HG02870 (cell line): ENCODE data around the gene DGKD.
A peak's percentile ranks its signal among the peaks of the same experiment; 100 is the strongest.

Experiments used
- ATAC-seq: cut with Tn5 transposase; IDR thresholded peaks from one replicate; pipeline ENCODE4 v1.9.1; 2021; ENCODE audit warnings: mild to moderate bottlenecking, moderate library complexity; ENCODE audit not compliant: unreplicated experiment

The DGKD gene

DNA sequence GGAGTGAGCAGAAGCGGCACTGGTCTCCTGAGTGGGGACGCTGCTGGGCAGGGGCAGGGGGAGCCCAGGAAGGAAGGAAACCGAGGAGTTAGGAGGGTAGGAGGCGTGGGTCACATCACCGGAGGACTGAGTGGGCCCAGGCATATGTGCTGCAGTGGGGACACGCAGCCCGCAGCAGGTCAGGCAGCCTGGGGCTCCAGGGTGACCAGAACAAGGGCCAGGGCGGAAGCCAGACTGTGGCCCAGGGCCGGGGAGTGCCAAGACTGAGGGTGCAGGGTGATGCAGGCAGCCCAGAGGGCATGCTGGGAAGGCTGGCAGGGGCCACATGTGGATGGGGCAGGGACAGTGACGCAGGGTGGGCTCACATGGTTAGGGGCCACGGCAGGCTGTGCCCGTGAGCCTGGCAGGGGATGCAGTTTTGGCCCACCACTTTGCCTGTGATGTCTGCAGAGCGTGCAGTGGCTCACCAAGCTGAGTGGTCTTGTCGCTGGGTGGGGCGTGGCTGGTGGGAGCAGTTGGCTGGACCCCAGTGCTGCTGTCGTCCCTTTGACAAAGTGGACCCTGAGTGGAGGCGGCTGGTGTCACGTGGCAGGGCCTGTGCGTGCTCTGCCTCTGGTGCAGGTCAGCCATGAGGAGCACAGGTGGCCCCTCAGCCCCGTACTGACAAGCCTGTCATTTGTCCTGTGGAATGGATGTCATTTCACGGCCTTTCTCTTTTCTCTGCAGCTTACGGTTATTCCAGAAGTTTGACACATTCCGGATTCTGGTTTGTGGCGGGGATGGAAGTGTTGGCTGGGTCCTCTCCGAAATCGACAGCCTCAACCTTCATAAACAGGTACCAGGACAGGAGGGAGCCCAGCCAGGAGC, 87.1 kb downstream of the DGKD start:
- no peak for ATAC-seq

DNA sequence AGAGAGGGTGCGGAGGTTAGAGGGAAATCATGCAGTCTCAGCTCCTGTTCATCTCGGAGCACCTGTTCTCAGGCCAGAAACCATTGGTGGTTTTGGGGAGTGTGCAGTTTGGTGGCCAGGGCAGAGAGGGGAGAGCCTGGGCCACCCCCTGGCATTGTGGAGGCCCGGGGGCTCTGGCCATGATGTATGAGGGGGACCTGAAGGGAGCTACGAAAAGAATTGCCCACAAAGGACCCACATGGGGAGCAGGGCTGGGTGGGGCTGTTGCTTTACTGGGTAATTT, 87.7 kb downstream of the DGKD start:
- ATAC-seq = no peak

DNA sequence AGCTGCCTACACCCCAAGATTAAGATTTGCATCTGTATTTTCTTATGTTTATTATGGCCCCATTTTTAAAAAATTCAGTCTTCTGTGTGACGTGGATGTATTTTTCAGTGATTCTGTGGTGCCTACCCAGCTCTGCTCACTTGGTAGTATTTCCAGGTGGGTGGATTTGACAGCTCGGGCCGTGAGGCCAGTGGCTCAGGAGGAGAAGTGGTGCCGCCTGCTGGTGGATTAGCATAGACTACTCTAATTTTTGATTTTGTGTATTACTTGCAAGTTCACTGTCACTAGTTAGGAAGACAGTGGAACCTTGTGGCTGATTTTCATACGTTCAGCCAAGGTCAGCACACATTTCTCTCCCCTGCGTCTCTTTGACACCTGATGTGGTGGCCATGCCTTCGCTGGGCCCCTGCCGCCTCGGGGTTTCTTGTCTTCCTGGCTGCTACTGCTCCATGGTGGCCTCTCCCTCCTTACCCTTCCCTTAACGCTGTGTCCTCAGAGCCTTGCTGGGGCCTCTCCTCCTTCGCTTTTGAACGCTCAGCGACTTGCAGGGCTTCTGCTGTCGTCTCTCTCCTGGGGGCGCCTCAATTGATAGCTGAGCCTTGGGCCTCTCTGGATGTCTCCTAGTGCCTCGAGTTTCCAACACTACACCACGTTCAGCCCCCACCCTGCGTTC, 89.4 kb downstream of the DGKD start:
- ATAC-seq = peak; percentile 47

DNA sequence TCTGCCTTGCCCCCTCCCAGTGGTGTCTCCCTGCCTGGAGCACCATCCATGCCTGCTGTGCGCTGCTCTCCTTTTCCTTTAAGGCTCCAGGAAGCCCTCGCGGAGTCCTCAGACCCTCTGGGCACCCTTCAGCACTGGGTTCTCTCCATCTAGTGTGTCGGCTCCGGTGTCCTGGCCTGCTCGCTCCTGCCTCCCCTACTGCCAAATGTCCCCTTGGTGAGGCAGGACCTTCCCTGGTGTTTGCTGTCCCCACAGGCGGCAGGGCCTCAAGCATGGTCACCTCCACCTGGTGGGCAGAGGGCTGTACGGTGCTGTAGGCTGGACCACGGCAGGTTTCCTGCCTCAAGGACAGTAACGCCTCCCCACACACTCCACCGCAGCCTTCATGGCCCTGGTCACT, 90.2 kb downstream of the DGKD start:
- ATAC-seq = no peak

DNA sequence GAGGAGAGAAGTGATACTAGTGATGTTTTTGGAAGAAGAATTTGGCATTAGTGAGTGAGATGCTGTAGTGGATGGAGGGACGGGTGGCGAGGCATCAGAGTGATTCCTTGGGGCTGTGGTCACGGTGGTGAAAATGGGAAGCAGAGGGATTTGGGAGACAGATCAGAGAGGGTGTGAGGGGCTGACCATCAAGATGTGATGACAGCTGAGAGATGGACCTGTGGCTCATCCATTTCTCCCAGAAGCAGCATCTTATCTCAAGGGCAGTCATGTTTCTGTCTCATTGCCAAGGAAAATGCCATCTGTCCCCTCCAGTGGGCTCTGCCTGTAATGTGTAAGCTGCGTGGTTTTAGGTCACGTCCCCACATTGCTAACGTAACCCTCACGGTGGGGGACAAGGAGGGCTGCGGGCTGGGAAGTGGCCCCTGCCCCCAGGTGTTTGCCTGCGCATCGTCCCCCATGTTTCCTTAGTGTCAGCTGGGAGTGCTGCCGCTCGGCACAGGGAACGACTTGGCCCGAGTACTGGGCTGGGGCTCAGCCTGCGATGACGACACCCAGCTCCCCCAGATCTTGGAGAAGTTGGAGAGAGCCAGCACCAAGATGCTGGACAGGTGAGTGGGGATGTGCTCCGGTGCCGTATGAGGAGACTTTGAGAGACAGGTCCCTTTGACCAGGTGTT, 91.0 kb downstream of the DGKD start:
- no peak for ATAC-seq

DNA sequence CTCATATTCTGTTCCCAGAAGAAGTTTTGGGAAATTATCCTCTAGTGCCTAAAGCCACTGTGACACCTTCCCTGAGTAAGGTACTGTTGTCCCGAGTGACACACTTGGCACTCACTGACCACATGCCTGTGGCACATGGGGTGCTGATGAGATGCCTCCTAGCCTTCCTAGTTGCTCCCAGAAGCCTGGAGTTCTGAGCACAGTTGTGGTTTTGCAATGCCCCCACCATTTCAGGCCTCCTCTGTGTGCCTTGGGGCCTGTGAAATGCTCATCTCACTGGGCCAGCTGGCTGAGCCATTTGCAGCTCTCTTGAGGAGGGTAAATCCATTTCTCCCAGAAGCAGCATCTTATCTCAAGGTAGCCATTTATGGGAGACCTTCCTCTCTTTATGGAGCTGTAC, 91.8 kb downstream of the DGKD start:
- ATAC-seq = no peak

DNA sequence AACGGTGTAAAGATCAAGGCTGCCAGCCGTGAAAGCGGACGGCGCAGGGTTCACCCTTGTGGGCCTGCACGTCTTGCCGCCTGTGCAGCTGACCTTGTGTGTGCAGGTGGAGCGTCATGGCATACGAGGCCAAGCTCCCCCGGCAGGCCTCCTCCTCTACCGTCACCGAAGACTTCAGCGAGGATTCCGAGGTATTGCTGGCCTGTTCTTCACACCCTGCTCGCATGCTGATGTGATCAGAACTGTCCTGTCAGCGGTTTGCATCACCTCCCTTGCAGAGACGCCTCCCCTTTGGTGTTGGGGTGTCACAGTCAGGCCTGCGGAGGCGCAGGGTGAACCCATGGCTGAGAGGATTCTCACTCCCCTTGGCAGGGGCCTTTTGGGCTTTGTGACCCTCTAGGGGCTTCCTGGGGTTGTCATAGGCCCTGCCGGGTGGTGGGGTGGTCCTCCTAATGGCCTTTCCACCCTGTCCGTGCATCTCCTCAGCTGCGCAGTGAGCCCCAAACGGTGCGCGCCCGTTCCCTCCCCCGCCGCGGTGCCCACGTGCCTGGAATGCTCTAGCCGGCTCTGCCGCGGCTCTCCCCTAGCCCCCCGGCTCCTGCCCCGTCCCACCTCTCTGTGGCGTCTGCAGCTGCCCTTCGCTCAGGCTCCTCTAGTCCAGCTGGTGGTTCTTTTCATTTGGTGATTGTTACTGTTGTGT, 92.5 kb downstream of the DGKD start:
- ATAC-seq = no peak

DNA sequence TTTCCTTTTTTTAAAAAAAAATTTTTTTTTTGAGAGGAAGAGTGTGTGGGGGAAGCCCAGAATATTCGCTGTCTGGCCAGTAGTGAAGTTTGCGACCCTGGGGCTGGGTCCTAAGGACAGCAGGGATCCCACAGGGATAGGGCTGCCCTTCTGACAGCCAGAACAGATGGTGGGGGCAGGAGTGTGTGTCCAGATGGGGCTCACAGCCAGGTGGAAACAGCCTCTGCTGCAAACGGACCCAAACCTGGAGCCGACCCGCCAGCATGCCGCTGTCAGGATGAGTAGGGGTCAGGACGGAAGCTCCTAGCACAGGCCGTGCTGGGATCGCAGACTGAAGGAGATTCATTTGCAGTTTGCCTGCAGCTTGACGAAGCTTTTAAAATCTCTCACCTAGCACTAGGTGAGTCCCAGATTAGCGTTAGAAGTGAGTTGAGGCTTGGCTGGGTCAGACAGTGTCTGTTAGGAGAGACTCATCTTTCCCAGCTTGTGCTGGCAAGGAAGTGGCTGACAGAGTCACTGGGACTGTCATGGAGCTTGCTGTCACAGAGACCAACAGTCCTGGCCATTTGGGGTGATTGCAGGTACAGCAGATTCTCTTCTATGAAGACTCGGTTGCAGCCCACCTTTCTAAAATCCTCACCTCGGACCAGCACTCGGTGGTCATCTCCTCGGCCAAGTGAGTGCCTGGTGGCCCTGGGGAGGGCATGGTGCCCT, 93.4 kb downstream of the DGKD start:
- no peak for ATAC-seq

DNA sequence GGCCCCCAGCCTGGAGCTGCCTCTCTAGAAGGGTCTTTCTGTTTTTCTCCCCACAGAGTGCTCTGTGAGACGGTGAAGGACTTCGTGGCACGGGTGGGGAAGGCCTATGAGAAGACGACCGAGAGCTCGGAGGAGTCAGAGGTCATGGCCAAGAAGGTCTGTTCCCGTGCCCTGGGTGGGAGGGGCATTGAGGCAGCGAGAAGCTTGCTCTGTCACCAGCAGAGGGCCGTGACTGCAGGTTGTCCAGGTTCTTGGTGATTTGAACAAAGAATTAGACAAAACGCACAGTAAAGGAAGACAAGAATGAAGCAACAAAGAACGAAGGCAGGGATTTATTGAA, 93.9 kb downstream of the DGKD start:
- ATAC-seq = no peak

DNA sequence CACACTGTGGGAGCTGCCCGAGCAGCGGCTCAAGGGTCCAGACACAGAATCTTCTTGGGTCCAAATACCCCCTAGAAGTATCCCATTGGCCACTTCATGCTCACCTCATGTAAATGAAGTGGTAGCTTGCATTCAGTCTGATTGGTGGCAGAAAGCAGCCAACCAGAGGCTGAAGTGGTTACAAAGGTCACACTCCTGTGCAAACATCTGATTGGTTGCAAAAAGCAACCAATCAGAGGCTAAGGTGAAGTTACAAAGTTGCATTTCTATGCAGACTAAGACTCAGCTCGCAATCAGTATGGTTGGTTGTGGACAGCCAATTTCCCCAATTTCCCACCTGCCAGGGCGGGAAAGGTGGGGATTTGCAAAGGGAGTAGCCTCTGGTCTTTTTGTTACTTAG, 94.3 kb downstream of the DGKD start:
- ATAC-seq = no peak

DNA sequence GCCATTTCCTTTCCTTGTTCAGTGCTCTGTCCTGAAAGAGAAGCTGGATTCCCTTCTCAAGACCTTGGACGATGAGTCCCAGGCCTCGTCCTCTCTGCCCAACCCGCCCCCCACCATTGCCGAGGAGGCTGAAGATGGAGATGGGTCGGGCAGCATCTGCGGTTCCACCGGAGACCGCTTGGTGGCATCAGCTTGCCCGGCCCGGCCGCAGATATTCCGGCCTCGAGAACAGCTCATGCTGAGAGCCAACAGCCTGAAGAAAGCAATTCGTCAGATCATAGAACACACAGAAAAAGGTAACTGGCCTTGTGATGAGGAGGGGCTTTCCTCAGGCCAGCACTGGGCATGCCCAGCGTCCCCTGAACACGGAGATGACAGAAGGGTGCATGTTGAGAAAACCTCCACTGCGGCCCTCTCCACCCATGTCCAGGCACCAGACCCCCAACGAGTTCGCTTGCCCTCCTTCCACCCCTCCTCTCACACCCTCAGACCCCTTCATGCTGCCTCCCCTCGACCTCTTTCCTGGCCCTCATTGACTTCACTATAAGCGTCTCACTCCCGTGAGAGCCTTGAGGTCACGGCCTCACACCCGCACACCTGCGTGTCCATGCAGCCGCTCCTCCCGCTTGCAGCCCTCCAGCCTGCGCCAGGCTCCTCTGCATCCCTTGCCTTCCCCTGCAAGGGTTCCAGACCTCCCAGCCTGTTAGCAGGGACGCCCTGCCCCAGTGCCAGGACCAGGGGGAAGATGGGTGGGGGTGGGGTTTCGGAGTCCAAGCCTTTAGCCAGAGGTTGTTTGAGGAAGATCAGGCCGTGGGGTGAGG, 95.0 kb downstream of the DGKD start:
- ATAC-seq = no peak

DNA sequence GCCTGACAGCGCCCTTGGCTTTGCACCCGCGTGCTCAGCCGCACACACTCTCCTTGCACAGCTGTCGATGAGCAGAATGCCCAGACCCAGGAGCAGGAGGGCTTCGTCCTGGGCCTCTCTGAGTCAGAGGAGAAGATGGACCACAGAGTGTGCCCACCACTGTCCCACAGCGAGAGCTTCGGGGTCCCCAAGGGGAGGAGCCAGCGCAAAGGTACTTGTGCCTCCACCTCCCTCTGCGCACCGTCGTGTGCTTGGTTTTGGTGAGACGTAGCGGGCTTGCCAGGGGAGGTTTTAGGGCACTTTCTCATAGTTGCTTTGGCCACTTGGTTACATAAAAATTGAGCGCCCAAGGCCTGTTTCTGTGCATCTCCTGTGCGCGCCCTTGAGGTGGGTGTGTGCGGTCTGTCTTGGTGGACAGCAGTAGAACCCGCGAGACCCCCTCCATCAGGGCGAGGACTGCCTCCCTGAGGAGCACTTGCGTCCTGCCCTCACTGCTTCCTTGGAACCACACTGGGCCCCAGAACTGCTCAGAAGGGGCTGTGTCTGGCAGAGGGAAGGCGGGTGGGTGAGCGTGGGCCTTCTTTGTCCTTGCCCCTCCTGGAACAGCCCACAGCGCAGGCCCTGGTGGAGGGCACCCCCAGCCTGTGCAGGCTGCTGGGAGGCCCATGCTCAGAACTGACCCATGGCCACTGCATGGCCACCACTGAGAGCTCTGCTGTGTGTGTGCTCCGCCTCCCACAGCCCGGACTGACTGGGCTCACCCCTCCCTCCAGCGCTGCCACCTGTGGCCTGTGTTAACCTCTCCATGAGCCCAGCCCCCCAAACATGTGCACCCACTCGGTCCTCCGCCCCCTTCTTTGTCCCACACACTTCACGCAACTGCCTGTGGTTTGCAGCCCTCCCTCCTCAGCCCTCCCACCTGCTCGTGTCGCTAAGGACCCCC, 95.9 kb downstream of the DGKD start:
- ATAC-seq = no peak

DNA sequence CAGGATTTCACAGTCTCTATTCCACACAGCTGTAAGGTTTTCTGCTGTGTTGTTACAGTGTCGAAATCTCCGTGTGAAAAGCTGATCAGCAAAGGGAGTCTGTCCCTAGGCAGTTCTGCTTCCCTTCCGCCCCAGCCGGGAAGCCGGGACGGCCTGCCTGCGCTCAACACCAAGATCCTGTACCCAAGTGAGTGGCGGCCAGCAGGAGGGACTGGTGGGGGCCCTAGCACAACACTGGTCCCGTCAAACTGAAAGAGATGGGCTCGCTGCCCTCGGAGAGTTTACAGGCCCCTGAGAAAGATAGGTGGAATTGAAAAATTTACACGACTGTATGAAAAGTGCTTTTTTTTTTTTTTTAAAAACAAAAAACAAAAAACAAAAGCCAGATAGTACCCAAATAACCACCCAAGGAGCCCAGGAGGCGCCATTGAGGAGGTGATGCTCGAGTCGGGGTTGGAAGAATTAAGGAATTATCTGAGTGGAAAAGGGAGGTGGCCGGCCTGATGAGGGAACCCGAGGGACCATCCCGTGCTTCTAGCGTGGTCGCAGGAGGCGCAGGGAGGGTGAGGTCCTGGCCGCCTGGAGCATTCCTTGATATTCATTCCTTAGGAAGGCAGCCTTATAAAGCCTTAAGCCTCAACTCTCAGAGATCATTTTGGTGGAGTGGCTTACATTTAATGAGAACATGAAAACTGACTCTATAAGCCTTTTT, 96.7 kb downstream of the DGKD start:
- no peak for ATAC-seq

DNA sequence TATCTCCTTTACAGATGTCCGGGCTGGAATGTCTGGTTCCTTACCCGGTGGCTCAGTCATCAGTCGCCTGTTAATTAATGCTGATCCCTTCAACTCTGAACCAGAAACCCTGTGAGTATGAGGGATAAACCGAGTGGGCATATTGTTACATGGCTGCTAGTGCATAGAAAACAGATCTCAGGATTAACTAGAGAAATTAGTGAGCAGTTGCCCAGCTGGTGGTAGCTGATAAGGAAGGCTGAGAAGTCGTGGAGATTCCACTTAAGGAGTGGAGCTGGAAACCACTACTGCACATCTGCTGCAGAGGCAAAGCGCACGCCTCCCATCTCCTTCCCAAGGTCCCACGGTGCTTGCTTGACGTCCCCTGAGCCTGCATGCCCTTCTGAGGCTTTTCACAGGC, 97.7 kb downstream of the DGKD start:
- ATAC-seq = no peak

DNA sequence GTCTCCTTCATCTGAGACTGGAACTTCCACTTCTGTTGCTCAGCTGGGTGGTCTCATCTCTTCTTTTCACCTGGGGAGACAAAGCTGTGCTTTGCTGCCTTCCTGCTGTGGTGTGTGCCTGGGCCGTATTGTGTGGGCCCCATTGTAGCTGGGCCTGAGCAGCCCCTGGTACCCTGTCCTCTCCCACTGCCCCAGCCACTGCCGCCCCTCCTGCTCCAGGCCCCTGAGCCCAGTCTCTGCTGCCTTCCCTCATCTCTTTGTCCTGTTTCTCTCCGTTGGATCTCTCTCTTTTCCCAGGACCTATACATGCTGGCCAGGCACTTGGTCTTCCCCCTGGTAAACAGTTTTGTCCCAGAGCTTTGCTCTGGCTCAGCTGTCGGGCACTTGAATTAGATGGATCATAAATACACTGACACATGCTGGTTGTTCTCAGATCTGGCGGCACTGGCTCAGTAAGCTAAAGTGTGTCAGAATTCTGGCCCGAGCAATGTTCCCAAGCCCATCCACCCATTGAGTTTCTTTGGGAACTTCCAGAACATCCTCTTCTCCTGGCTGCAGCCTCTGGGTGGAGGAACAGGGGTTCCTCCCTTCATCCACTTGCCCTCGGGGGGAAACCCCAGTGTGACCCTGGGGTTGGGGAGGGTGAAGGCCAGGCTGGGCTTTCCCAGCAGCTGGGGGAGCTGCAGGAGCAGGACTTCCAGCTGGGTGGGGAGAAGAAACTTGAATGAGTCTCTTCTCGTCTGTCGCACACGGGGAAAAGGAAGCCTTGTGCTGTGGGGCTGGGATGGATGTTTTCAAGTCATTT, 99.0 kb downstream of the DGKD start:
- no peak for ATAC-seq

DNA sequence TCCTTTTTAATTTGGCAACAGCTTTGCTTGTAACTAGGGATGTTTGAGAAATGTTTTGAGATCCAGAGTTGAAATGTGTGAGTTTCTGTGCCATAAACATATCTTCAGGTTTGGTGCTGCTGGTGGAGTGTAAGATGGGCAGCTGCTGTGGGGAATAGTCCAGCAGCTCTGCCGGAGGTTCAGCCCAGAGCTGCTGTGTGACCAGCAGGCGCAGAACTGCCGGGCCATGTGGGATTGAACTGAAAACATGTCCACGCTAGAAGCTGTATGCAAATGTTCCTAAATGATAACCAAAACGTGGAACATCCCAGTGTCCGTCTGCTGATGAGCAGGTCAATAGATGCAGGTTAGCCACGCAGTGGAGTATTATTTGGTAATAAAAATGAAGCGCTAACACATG, 99.6 kb downstream of the DGKD start:
- no peak for ATAC-seq

DNA sequence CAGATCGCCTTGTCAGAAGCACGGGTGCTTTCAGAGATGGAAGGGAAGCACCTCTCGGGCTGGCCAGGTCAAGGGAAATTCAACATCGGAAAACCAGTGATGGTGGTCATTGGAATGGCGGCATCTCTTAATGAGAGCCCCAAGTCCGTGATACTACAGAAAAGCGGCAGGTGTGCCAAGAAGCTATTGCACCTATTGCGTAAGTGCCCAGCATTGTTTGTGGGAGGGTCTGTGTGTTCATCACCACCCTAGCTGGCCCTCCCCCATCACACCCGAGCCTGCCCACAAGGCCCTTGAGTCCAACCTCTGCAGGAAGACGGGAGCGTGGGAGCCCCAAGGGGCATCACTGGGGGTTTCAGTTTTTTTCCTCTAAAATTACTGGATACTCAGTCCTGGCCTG, 100.7 kb downstream of the DGKD start:
- ATAC-seq = no peak

DNA sequence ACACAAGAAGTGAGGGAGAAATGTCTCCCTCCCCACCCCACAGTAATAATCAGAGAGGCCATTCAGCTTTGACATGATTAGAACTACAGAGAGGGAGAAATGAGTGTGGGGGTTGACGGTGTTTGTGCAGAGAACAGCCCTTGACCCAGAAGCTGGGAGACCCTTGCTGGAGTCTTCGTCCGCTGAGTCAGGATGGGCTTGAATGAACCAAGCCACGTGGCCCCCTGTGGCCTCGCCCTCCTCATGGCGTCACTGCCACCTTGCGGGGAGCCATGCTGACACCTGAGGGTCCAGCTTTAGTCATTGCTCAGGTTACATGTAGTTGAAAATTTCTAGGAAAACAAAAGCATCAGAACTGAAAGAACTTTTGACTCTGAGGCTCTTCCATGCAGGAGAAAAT, 101.2 kb downstream of the DGKD start:
- no peak for ATAC-seq
